Hepatocyte (in vitro differentiated cells): ENCODE results near the gene CD52. TPM values are rescaled to one million over a fixed set of nuclear protein-coding genes. Genes with fewer than 3 reads are reported as not detected.

Experiments
- DNase-seq: peaks from one replicate; pipeline ENCODE4 v3.0.0-alpha.2; 2016; ENCODE audit warnings: low spot score
- H2AFZ ChIP-seq: fragments of 200-600 bp; sonication (generic); 2 replicates; pipeline ENCODE4 v1.6.0; 2016; ENCODE audit warnings: antibody characterized with exemption, mild to moderate bottlenecking
- H3K27ac ChIP-seq: fragments of 200-600 bp; sonication (generic); 2 replicates; pipeline ENCODE4 v1.5.1; 2016; ENCODE audit warnings: mild to moderate bottlenecking
- H3K27me3 ChIP-seq: fragments of 200-600 bp; sonication (generic); 2 replicates; pipeline ENCODE4 v1.6.1; 2016
- H3K36me3 ChIP-seq: fragments of 200-600 bp; sonication (generic); replicated peaks from 2 replicates; pipeline ENCODE4 v1.5.1; 2016; ENCODE audit warnings: low read depth; ENCODE audit not compliant: insufficient read depth
- H3K4me1 ChIP-seq: fragments of 200-600 bp; sonication (generic); 2 replicates; pipeline ENCODE4 v1.5.1; 2016; ENCODE audit warnings: mild to moderate bottlenecking, moderate library complexity; ENCODE audit not compliant: insufficient read depth
- H3K4me2 ChIP-seq: fragments of 200-600 bp; sonication (generic); 2 replicates; pipeline ENCODE4 v1.6.0; 2016
- H3K4me3 ChIP-seq: fragments of 200-600 bp; sonication (generic); 2 replicates; pipeline ENCODE4 v1.5.1; 2016; ENCODE audit warnings: mild to moderate bottlenecking
- H3K79me2 ChIP-seq: fragments of 200-600 bp; sonication (generic); 2 replicates; pipeline ENCODE4 v1.6.0; 2017; ENCODE audit warnings: mild to moderate bottlenecking
- H3K9me2 ChIP-seq: fragments of 200-600 bp; sonication (generic); replicated peaks from 2 replicates; pipeline ENCODE4 v1.6.0; 2017; ENCODE audit warnings: mild to moderate bottlenecking; ENCODE audit not compliant: insufficient read depth
- H3K9me3 ChIP-seq: fragments of 200-600 bp; sonication (generic); 2 replicates; pipeline ENCODE4 v1.5.1; 2016; ENCODE audit warnings: low read depth, mild to moderate bottlenecking
- H4K20me1 ChIP-seq: fragments of 200-600 bp; sonication (generic); 2 replicates; pipeline ENCODE4 v1.6.0; 2016; ENCODE audit warnings: mild to moderate bottlenecking; ENCODE audit not compliant: insufficient read depth, poor library complexity, severe bottlenecking
- EZH2 ChIP-seq: fragments of 200-600 bp; sonication (generic); IDR thresholded peaks from 2 replicates; pipeline ENCODE4 v1.6.1; 2016; ENCODE audit warnings: antibody characterized with exemption, mild to moderate bottlenecking, borderline replicate concordance
- EZH2phosphoT487 ChIP-seq: fragments of 200-600 bp; sonication (generic); IDR thresholded peaks from one replicate; pipeline ENCODE4 v1.6.1; 2018; ENCODE audit warnings: antibody characterized with exemption, mild to moderate bottlenecking, low read depth, moderate library complexity; ENCODE audit not compliant: unreplicated experiment, severe bottlenecking
- WGBS: methylation state at CpG from one replicate; pipeline ENCODE4 v1.1.6; 2016; ENCODE audit warnings: low lambda C conversion rate; ENCODE audit errors: missing lambda C conversion rate; 5-methylcytosine and 5-hydroxymethylcytosine counted together
- polyA plus RNA-seq: library from polyadenylated mRNA; unstranded; fragments of >200 nt; fragmentation: Nextera tagmentation; extraction: Ambion mirVana; gene quantifications from 2 replicates; pipeline ENCODE4 v1.2.1, GENCODE V29; 2016
- total RNA-seq: library from RNA; depleted of rRNA; stranded (reverse); fragments of >200 nt; gene quantifications from 2 replicates; pipeline ENCODE4 v1.2.3, GENCODE V29; 2014
- TF ChIP-seq, protein P1 (sequence below): fragments of 200-600 bp; sonication (generic); IDR thresholded peaks from 2 replicates; pipeline ENCODE4 v1.5.1; 2016; ENCODE audit warnings: antibody characterized with exemption, mild to moderate bottlenecking; ENCODE audit not compliant: poor library complexity

The CD52 gene
- total and polyA plus RNA-seq, 2 experiments from 2014 or later = 3.9 to 8.1 TPM

- Histone ChIP-seq H3K4me3 (no peak overlapping the region), H3K4me2 (peak overlapping the region; percentile 91), H3K4me1 (peaks cover 15% of the 10 kb centered on the region), H2AFZ (peak overlapping the region; percentile 78), H3K36me3 (no peaks in the 10 kb centered on the region), H3K79me2 (no peaks in the 10 kb centered on the region), H3K9me2 (no peaks in the 10 kb centered on the region), H3K27me3 (peaks cover 8% of the 10 kb centered on the region), H4K20me1 (no peaks in the 10 kb centered on the region), H3K9me3 (no peaks in the 10 kb centered on the region), H3K27ac (peak overlapping the region; percentile 91)
- TF ChIP-seq EZH2 = no peak
- TF ChIP-seq, protein P1, sequence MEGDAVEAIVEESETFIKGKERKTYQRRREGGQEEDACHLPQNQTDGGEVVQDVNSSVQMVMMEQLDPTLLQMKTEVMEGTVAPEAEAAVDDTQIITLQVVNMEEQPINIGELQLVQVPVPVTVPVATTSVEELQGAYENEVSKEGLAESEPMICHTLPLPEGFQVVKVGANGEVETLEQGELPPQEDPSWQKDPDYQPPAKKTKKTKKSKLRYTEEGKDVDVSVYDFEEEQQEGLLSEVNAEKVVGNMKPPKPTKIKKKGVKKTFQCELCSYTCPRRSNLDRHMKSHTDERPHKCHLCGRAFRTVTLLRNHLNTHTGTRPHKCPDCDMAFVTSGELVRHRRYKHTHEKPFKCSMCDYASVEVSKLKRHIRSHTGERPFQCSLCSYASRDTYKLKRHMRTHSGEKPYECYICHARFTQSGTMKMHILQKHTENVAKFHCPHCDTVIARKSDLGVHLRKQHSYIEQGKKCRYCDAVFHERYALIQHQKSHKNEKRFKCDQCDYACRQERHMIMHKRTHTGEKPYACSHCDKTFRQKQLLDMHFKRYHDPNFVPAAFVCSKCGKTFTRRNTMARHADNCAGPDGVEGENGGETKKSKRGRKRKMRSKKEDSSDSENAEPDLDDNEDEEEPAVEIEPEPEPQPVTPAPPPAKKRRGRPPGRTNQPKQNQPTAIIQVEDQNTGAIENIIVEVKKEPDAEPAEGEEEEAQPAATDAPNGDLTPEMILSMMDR = no peak
- TF ChIP-seq EZH2phosphoT487 = no peak
- 15% methylated on average over 29 of the region's 67 CpGs for WGBS
- DNase-seq = peak; percentile 75
Measured at GRCh38 chr1:26359981-26360806, 42.4 kb downstream of the CD52 start.

GRCh38 chr1:26360807-26361604 lies 43.2 kb downstream of the CD52 start:
- Histone ChIP-seq H3K79me2 (no peaks in the 10 kb centered on the region), H3K4me3 (no peak overlapping the region), H3K27me3 (peaks cover 8% of the 10 kb centered on the region), H3K4me1 (peaks cover 15% of the 10 kb centered on the region), H3K27ac (no peak overlapping the region), H2AFZ (no peak overlapping the region), H3K9me2 (no peaks in the 10 kb centered on the region), H3K4me2 (peak overlapping the region; percentile 91), H3K9me3 (no peaks in the 10 kb centered on the region), H3K36me3 (no peaks in the 10 kb centered on the region), H4K20me1 (no peaks in the 10 kb centered on the region)
- 82% methylated on average over 27 of the region's 27 CpGs for WGBS
- DNase-seq = no peak
- TF ChIP-seq EZH2 (no peak), EZH2phosphoT487 (no peak)
- TF ChIP-seq, protein P1 = no peak

DNA sequence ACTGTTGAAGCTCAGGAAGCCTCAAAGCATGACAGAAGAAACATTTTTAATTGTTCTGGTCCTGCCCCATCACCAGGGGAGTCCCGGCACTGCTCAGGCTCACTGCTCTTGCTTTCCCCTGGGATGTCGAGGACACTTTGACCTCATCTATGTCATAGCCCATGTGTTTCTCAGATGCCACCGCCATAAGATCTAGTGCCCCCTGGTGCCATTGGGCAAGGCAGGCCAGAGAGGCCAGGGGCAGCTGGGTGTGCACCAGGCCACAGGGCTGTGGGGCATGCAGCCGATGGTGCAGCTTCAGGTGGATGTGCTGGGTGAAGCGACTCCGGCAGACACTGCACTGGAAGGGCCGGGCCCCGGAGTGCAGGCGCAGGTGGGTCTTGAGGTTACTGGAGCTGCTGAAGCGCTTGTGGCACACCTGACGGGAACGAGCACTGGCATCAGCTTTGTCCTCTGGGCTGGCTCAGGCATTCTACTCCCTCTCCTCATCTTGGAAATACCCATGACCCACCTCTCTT lies 43.9 kb downstream of the CD52 start:
- no peak overlapping the region for H3K4me3 ChIP-seq

More for the DNA sequence above, 43.9 kb downstream of the CD52 start:
- Histone ChIP-seq H3K79me2 (no peaks in the 10 kb centered on the region), H3K27ac (no peak overlapping the region), H3K4me2 (no peak overlapping the region), H3K4me1 (peaks cover 15% of the 10 kb centered on the region), H4K20me1 (no peaks in the 10 kb centered on the region), H3K27me3 (peaks cover 8% of the 10 kb centered on the region), H2AFZ (no peak overlapping the region), H3K9me2 (no peaks in the 10 kb centered on the region), H3K36me3 (no peaks in the 10 kb centered on the region), H3K9me3 (no peaks in the 10 kb centered on the region)
- WGBS = 94% methylated on average over 12 of the region's 12 CpGs
- DNase-seq = no peak
- TF ChIP-seq, protein P1 = no peak
- TF ChIP-seq EZH2phosphoT487 = no peak
- TF ChIP-seq EZH2 = no peak
